GM12878 (cell line): ENCODE measurements around the gene CALCA. TPM values are rescaled to one million over a fixed set of nuclear protein-coding genes. Genes with fewer than 3 reads are reported as not detected.

Experiments
- ATAC-seq: fragments of 200-7000 bp; cut with Tn5 transposase; 3 replicates; pipeline ENCODE4 v1.9.1; 2020; ENCODE audit warnings: mild to moderate bottlenecking, moderate library complexity
- BruUV-seq: library from RNA; stranded (reverse); fragments of 400-500 nt; replicated peaks from 2 replicates; lab custom pipeline; 2021; lab: Mats Ljungman, UMichigan
- CTCF ChIA-PET: fragments of 300-600 bp; sonication (Branson Sonifier 250); formaldehyde crosslinking; extraction: SDS; loops from one replicate; lab custom pipeline; 2021; ENCODE audit warnings: inconsistent platforms; lab: Yijun Ruan, JAX
- POLR2A ChIA-PET: fragments of 350-600 bp; formaldehyde crosslinking; extraction: SDS; loops from one replicate; lab custom pipeline; 2021; ENCODE audit warnings: inconsistent platforms; lab: Charles Lee
- RAD21 ChIA-PET: fragments of 300-600 bp; sonication (Branson Sonifier 250); formaldehyde crosslinking; loops from one replicate; lab custom pipeline; 2023; ENCODE audit warnings: antibody characterized with exemption; ENCODE audit not compliant: unreplicated experiment; lab: Charles Lee
- SMC1A ChIA-PET: fragments of 300-600 bp; sonication (Branson Sonifier 250); formaldehyde crosslinking; loops from one replicate; lab custom pipeline; 2023; ENCODE audit not compliant: unreplicated experiment, uncharacterized antibody; lab: Charles Lee
- DNase-seq: peaks from one replicate; pipeline ENCODE4 v3.0.0-alpha.2; 2011; ENCODE audit warnings: low read depth, low spot score
- FAIRE-seq: peaks from 3 replicates; lab custom pipeline; 2011; peaks lifted over from hg19 to GRCh38; lab: Jason Lieb, UNC
- H2AFZ ChIP-seq: 2 replicates; pipeline ENCODE4 v1.6.0; 2011; ENCODE audit warnings: low read depth, low read length, control low read depth; ENCODE audit not compliant: control insufficient read depth
- H3K27ac ChIP-seq: 2 replicates; pipeline ENCODE4 v1.5.1; 2011; ENCODE audit warnings: control low read depth; ENCODE audit not compliant: control insufficient read depth, insufficient read depth
- H3K27me3 ChIP-seq, 2 experiments: replicated peaks in 1 of 2; 2 replicates each; pipeline versions ENCODE4 v1.6.0 to v1.6.1; 2011; ENCODE audit warnings: low read length in 1 of 2; ENCODE audit not compliant: control insufficient read depth in 2 of 2, insufficient read depth in 2 of 2
- H3K36me3 ChIP-seq, 2 experiments: 2 replicates each; pipeline ENCODE4 v1.5.1; 2011; ENCODE audit warnings: low read length in 1 of 2; ENCODE audit not compliant: control insufficient read depth in 2 of 2, insufficient read depth in 2 of 2
- H3K4me1 ChIP-seq: 2 replicates; pipeline ENCODE4 v1.6.1; 2011; ENCODE audit warnings: mild to moderate bottlenecking, low read length, moderate library complexity, mixed read lengths; ENCODE audit not compliant: control insufficient read depth, insufficient read depth
- H3K4me2 ChIP-seq: 2 replicates; pipeline ENCODE4 v1.6.0; 2011; ENCODE audit warnings: control low read depth; ENCODE audit not compliant: control insufficient read depth, insufficient read depth
- H3K4me3 ChIP-seq: fragments of 200-600 bp; sonication (generic); 2 replicates; pipeline ENCODE4 v1.5.1; 2016
- H3K79me2 ChIP-seq: 2 replicates; pipeline ENCODE4 v1.6.0; 2011; ENCODE audit warnings: low read length; ENCODE audit not compliant: control insufficient read depth, insufficient read depth
- H3K9ac ChIP-seq: 2 replicates; pipeline ENCODE4 v1.8.0; 2011; ENCODE audit warnings: low read length, control low read depth, mixed read lengths; ENCODE audit not compliant: control insufficient read depth, insufficient read depth
- H3K9me3 ChIP-seq: replicated peaks from 3 replicates; pipeline ENCODE4 v1.5.1; 2011; ENCODE audit warnings: mild to moderate bottlenecking, low read length; ENCODE audit not compliant: control insufficient read depth, insufficient read depth
- H4K20me1 ChIP-seq: 2 replicates; pipeline ENCODE4 v1.6.0; 2011; ENCODE audit not compliant: control insufficient read depth, insufficient read depth
- BACH1 ChIP-seq: fragments of 450-650 bp; IDR thresholded peaks from 2 replicates; pipeline ENCODE4 v1.6.1; 2017; ENCODE audit warnings: mild to moderate bottlenecking, borderline replicate concordance
- BCLAF1 ChIP-seq: fragments of 450-650 bp; IDR thresholded peaks from 2 replicates; pipeline ENCODE4 v1.6.1; 2017; ENCODE audit warnings: antibody characterized with exemption, mild to moderate bottlenecking, moderate library complexity
- CREB1 ChIP-seq: IDR thresholded peaks from 2 replicates; pipeline ENCODE4 v1.6.1; 2012; ENCODE audit warnings: low read depth, mild to moderate bottlenecking, inconsistent platforms
- CUX1 ChIP-seq: IDR thresholded peaks from 2 replicates; pipeline ENCODE4 v1.6.1; 2012; ENCODE audit warnings: improper control_type of control experiment, low read depth, low read length; ENCODE audit not compliant: insufficient replicate concordance
- FOXK2 ChIP-seq: fragments of 450-650 bp; IDR thresholded peaks from 2 replicates; pipeline ENCODE4 v1.6.1; 2017; ENCODE audit warnings: mild to moderate bottlenecking, moderate library complexity
- MEF2A ChIP-seq: IDR thresholded peaks from 2 replicates; pipeline ENCODE4 v1.6.1; 2011; ENCODE audit warnings: low read depth, mild to moderate bottlenecking, low read length, moderate library complexity; ENCODE audit not compliant: insufficient read depth
- MLLT1 ChIP-seq: fragments of 450-650 bp; IDR thresholded peaks from 2 replicates; pipeline ENCODE4 v1.6.1; 2016; ENCODE audit warnings: mild to moderate bottlenecking
- MTA2 ChIP-seq: fragments of 450-650 bp; IDR thresholded peaks from 2 replicates; pipeline ENCODE4 v1.6.1; 2016; ENCODE audit warnings: low read depth, mild to moderate bottlenecking, moderate library complexity
- NFYA ChIP-seq: IDR thresholded peaks from 2 replicates; pipeline ENCODE4 v1.6.1; 2011; ENCODE audit warnings: low read depth, mild to moderate bottlenecking, low read length, improper control_type of control experiment, borderline replicate concordance
- RAD21 ChIP-seq: IDR thresholded peaks from 2 replicates; pipeline ENCODE4 v1.6.1; 2011; ENCODE audit warnings: mild to moderate bottlenecking, low read depth, low read length, moderate library complexity; ENCODE audit not compliant: insufficient read depth
- RB1 ChIP-seq: fragments of 450-650 bp; formaldehyde crosslinking; IDR thresholded peaks from 2 replicates; pipeline ENCODE4 v1.6.1; 2017; ENCODE audit warnings: mild to moderate bottlenecking, borderline replicate concordance
- SMC3 ChIP-seq: IDR thresholded peaks from 2 replicates; pipeline ENCODE4 v1.6.1; 2011; ENCODE audit warnings: low read length, improper control_type of control experiment, borderline replicate concordance
- TCF12 ChIP-seq: IDR thresholded peaks from 2 replicates; pipeline ENCODE4 v1.6.1; 2011; ENCODE audit warnings: low read depth, mild to moderate bottlenecking, low read length
- ZNF217 ChIP-seq: fragments of 450-650 bp; IDR thresholded peaks from 2 replicates; pipeline ENCODE4 v1.6.1; 2017; ENCODE audit warnings: antibody characterized with exemption, mild to moderate bottlenecking
- WGBS: methylation state at CpG from one replicate; pipeline ENCODE4 v1.1.6; 2016; ENCODE audit warnings: low lambda C conversion rate; ENCODE audit not compliant: insufficient replicate concordance, insufficient coverage; ENCODE audit errors: missing lambda C conversion rate; 5-methylcytosine and 5-hydroxymethylcytosine counted together
- in situ Hi-C: fragments of 300-500 bp; cut with MboI; formaldehyde crosslinking; loops from 9 replicates; pipeline ENCODE4 v1.14.3; 2018; ENCODE audit warnings: mixed read lengths
- intact Hi-C: fragments of 100-400 bp; cut with micrococcal nuclease; formaldehyde crosslinking; loops from one replicate; pipeline ENCODE4 v1.14.2; 2022; ENCODE audit not compliant: unreplicated experiment
- polyA plus RNA-seq, 11 experiments: library from polyadenylated mRNA; depleted of rRNA in 4 of 11; unstranded in 6 of 11; stranded (reverse) in 5 of 11; fragments of >200 nt; fragmentation: Nextera tagmentation in 4 of 11; fragmentation: Illumina TruSeq in 1 of 11; extraction: Ambion mirVana in 4 of 11; extraction: Trizol in 1 of 11; gene quantifications; 1 replicate in 1 of 11; 2 replicates in 10 of 11; pipeline versions ENCODE4 v1.2.1 to v1.2.3, GENCODE V29; 2011 to 2016; ENCODE audit warnings: inconsistent platforms in 2 of 11, missing spikeins in 2 of 11, low read depth in 1 of 11
- total RNA-seq, 4 experiments: library from RNA; depleted of rRNA in 3 of 4; stranded (reverse); fragments of >200 nt in 3 of 4; fragmentation: Illumina TruSeq in 1 of 4; extraction: Trizol in 1 of 4; gene quantifications; 2 replicates each; pipeline versions ENCODE4 v1.2.1 to v1.2.3, GENCODE V29; 2013 to 2021

Gene CALCA
- total and polyA plus RNA-seq, 10 of the 15 experiments (the other 5 are each of a cell fraction or from before 2014, with no cell fraction given) = not detected

- 28% methylated on average over 2 of the region's 2 CpGs for WGBS
- no peaks in the 10 kb centered on the region for H3K27me3 ChIP-seq
- ChIA-PET RAD21 (no interaction called here), CTCF (no interaction called here), SMC1A (interaction anchor here (1.7 kb wide), 1 partner anchor 9 kb away, joined by 3 read pairs; no protein-coding TSS in a partner anchor), POLR2A (no interaction called here)
- BruUV-seq = no TSS peak
- H3K4me1 ChIP-seq = no peaks in the 10 kb centered on the region
- no peak overlapping the region for H2AFZ ChIP-seq
- intact Hi-C loops = no loop called here
- no peaks in the 10 kb centered on the region for H3K9me3 ChIP-seq
- ATAC-seq (no peak), FAIRE-seq (no peak), DNase-seq (no peak)
- no peak overlapping the region for H3K4me2 ChIP-seq
- no peak overlapping the region for H3K27ac ChIP-seq
- H3K9ac ChIP-seq = no peak overlapping the region
- no peaks in the 10 kb centered on the region for H3K36me3 ChIP-seq
- H4K20me1 ChIP-seq = no peaks in the 10 kb centered on the region
- no peak overlapping the region for H3K4me3 ChIP-seq
- in situ Hi-C loops = no loop called here
- no peaks in the 10 kb centered on the region for H3K79me2 ChIP-seq
- TF ChIP-seq BCLAF1 = no peak
- no peak for TF ChIP-seq MEF2A
- no peak for TF ChIP-seq TCF12
- no peak for TF ChIP-seq MTA2
- TF ChIP-seq RAD21 = no peak
- TF ChIP-seq SMC3 = no peak
- no peak for TF ChIP-seq RB1
- TF ChIP-seq CUX1 = no peak
- TF ChIP-seq CREB1 = no peak
- no peak for TF ChIP-seq ZNF217
- TF ChIP-seq MLLT1 = no peak
- TF ChIP-seq BACH1 = no peak
- no peak for TF ChIP-seq FOXK2
- no peak for TF ChIP-seq NFYA
These were observed 41.8 kb downstream of the CALCA start for GRCh38 chr11:14930369-14930768.
